Inflammatory macrophage treated with lipopolysaccharide for 1 hour (primary cell): Measurements from ENCODE around the gene POP4.
A peak's percentile ranks its signal among the peaks of the same experiment; 100 is the strongest.

Source experiments
- DNase-seq, 2 donors: peaks; one replicate each; pipeline ENCODE4 v3.0.0-alpha.2; 2020 to 2022

The POP4 gene

GRCh38 chr19:29634002-29634401, 27.9 kb downstream of the POP4 start:
- DNase-seq = no peak

GRCh38 chr19:29634423-29635130, 28.5 kb downstream of the POP4 start:
- DNase-seq = no peak

GRCh38 chr19:29635963-29636362, 29.9 kb downstream of the POP4 start:
- DNase-seq = no peak

GRCh38 chr19:29636553-29637360, 30.7 kb downstream of the POP4 start:
- DNase-seq = no peak

GRCh38 chr19:29639086-29639485, 33.0 kb downstream of the POP4 start:
- no peak for DNase-seq

GRCh38 chr19:29640231-29640630, 34.1 kb downstream of the POP4 start:
- DNase-seq = no peak

GRCh38 chr19:29641597-29641996, 35.5 kb downstream of the POP4 start:
- no peak for DNase-seq

- DNase-seq = no peak
These were observed 37.4 kb downstream of the POP4 start for GRCh38 chr19:29643361-29643935.

GRCh38 chr19:29644210-29644609, 38.1 kb downstream of the POP4 start:
- DNase-seq = peak; percentile 49 to 55

- DNase-seq = no peak
These were observed 39.4 kb downstream of the POP4 start for GRCh38 chr19:29645491-29645867.

- DNase-seq = peak in 1 of 2 donors; percentile 14
These were observed 39.8 kb downstream of the POP4 start for GRCh38 chr19:29645911-29646310.

- DNase-seq = no peak
These were observed 44.8 kb downstream of the POP4 start for GRCh38 chr19:29650772-29651387.

GRCh38 chr19:29651622-29652394, 45.7 kb downstream of the POP4 start:
- DNase-seq = no peak

- no peak for DNase-seq
These were observed 47.3 kb downstream of the POP4 start for GRCh38 chr19:29653398-29653797.

GRCh38 chr19:29655648-29656335, 49.7 kb downstream of the POP4 start:
- no peak for DNase-seq

- no peak for DNase-seq
These were observed 52.3 kb downstream of the POP4 start for GRCh38 chr19:29658221-29658991.

- DNase-seq = no peak
These were observed 54.8 kb downstream of the POP4 start for GRCh38 chr19:29660835-29661234.

GRCh38 chr19:29662278-29662603, 56.2 kb downstream of the POP4 start:
- DNase-seq = no peak

GRCh38 chr19:29662604-29663404, 56.7 kb downstream of the POP4 start:
- DNase-seq = peak in 1 of 2 donors; percentile 47
